Sigmoid colon (tissue), 7 donors: ENCODE results near the gene KLF6. TPM values are rescaled to one million over a fixed set of nuclear protein-coding genes. Genes with fewer than 3 reads are reported as not detected.

Experiments
- DNase-seq: peaks from one replicate; pipeline ENCODE4 v3.0.0-alpha.2; 2019
- H3K27ac ChIP-seq, 4 donors: fragments of 200-600 bp; sonication (generic); one replicate each; pipeline ENCODE4 v1.5.1; 2016 to 2019; ENCODE audit warnings: mild to moderate bottlenecking in 1 of 4
- H3K27me3 ChIP-seq, 3 donors: fragments of 200-600 bp; sonication (generic); one replicate each; pipeline ENCODE4 v1.5.1; 2019; ENCODE audit warnings: mild to moderate bottlenecking in 1 of 3
- H3K36me3 ChIP-seq, 4 donors: fragments of 200-600 bp; sonication (generic); one replicate each; pipeline ENCODE4 v1.5.1; 2016 to 2019
- H3K4me1 ChIP-seq, 4 donors: fragments of 200-600 bp; sonication (generic); one replicate each; pipeline ENCODE4 v1.5.1; 2017 to 2019
- H3K4me3 ChIP-seq, 4 donors: fragments of 200-600 bp; sonication (generic); one replicate each; pipeline ENCODE4 v1.5.1; 2017 to 2019; ENCODE audit warnings: mild to moderate bottlenecking in 2 of 4, moderate library complexity in 1 of 4
- H3K9me3 ChIP-seq, 4 donors: fragments of 200-600 bp in 3 of 4; sonication (generic) in 3 of 4; one replicate each; pipeline versions ENCODE4 v1.5.1 to v1.6.1; 2013 to 2019
- EP300 ChIP-seq, 4 donors: sonication (generic); formaldehyde crosslinking; IDR thresholded peaks; one replicate each; pipeline ENCODE4 v1.6.1; 2017; ENCODE audit warnings: antibody characterized with exemption in 4 of 4
- POLR2A ChIP-seq, 2 donors: fragments of 450-650 bp; IDR thresholded peaks; one replicate each; pipeline ENCODE4 v1.6.1; 2016; ENCODE audit warnings: antibody characterized with exemption in 2 of 2, mild to moderate bottlenecking in 2 of 2, moderate library complexity in 2 of 2
- POLR2AphosphoS5 ChIP-seq, 4 donors: sonication (generic); formaldehyde crosslinking; IDR thresholded peaks; one replicate each; pipeline ENCODE4 v1.6.1; 2017; ENCODE audit warnings: antibody characterized with exemption in 4 of 4
- WGBS, 2 donors: extraction: QIAGEN DNeasy Blood & Tissue Kit; methylation state at CpG; one replicate each; pipeline ENCODE4 v1.1.7; 2013; 5-methylcytosine and 5-hydroxymethylcytosine counted together
- intact Hi-C: fragments of 100-400 bp; cut with DNase I; formaldehyde crosslinking; loops from one replicate; pipeline ENCODE4 v1.15.1; 2023
- polyA plus RNA-seq, 3 donors: library from polyadenylated mRNA; stranded (reverse); fragments of 200-250 nt; gene quantifications; one replicate each; pipeline ENCODE4 v1.2.3, GENCODE V29; 2013
- total RNA-seq, 4 donors: library from RNA; depleted of rRNA; stranded (reverse); fragments of >200 nt; gene quantifications; one replicate each; pipeline ENCODE4 v1.1.0, GENCODE V29; 2016
- TF ChIP-seq, protein P1 (sequence below), 4 experiments: fragments of 450-650 bp in 3 of 4; fragments of 200-600 bp in 1 of 4; IDR thresholded peaks; one replicate each; pipeline ENCODE4 v1.5.1; 2016 to 2019; ENCODE audit warnings: antibody characterized with exemption in 4 of 4, mild to moderate bottlenecking in 3 of 4, moderate library complexity in 2 of 4
- donor health status: healthy with polysubstance abuse.
- donor health status: Bipolar disorder and iron deficiency.
- donor health status: healthy.

Gene KLF6
- total and polyA plus RNA-seq, 7 donors = 50.3 to 137 (median 91.6) TPM

DNA sequence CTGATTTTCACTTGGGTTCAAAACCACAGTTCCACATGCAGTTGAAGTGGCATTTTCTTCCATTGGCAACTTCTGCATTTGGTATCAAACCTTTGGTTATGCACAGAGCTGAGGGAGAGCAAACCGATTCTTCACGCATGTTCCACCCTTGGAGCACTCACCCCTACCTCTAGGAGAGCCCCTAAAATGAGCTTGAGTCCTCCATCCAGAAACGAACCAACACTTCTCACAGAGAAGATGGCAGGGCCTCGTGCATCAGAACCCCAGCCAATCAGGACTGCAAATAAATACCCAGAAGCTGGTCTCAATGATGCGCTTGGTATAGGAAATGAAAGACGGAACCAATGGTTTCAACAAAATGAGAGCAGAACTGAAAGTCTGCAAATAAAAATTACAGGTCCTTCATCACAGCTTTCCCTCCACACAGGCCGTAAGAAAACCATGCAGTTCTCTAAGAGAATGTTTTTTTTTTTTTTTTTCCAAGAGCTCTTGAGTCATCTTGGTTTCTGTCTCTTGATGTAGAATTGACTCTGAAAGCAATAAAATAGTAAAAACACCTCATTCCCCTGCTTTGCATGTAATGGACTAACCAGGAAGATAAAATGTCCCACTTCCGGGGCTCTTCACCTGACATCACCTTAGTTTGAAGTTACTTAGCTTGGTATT lies 23.9 kb downstream of the KLF6 start:
- Histone ChIP-seq H3K4me1 (peaks cover 0 to 16% (median 10%) of the 10 kb centered on the region in 4 donors), H3K27me3 (no peaks in the 10 kb centered on the region), H3K36me3 (no peaks in the 10 kb centered on the region), H3K9me3 (no peaks in the 10 kb centered on the region), H3K27ac (no peak overlapping the region), H3K4me3 (no peak overlapping the region)
- TF ChIP-seq, protein P1, sequence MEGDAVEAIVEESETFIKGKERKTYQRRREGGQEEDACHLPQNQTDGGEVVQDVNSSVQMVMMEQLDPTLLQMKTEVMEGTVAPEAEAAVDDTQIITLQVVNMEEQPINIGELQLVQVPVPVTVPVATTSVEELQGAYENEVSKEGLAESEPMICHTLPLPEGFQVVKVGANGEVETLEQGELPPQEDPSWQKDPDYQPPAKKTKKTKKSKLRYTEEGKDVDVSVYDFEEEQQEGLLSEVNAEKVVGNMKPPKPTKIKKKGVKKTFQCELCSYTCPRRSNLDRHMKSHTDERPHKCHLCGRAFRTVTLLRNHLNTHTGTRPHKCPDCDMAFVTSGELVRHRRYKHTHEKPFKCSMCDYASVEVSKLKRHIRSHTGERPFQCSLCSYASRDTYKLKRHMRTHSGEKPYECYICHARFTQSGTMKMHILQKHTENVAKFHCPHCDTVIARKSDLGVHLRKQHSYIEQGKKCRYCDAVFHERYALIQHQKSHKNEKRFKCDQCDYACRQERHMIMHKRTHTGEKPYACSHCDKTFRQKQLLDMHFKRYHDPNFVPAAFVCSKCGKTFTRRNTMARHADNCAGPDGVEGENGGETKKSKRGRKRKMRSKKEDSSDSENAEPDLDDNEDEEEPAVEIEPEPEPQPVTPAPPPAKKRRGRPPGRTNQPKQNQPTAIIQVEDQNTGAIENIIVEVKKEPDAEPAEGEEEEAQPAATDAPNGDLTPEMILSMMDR (IDR thresholded peaks at IDR 0.05) = no peak
- no peak for TF ChIP-seq POLR2A (IDR thresholded peaks at IDR 0.05)
- no peak for TF ChIP-seq POLR2AphosphoS5 (IDR thresholded peaks at IDR 0.05)
- no peak for TF ChIP-seq EP300 (IDR thresholded peaks at IDR 0.05)
- intact Hi-C loops = no loop called here
- 64 to 84% methylated on average over 8 of the region's 8 CpGs for WGBS, 2 donors
- no peak for DNase-seq

DNA sequence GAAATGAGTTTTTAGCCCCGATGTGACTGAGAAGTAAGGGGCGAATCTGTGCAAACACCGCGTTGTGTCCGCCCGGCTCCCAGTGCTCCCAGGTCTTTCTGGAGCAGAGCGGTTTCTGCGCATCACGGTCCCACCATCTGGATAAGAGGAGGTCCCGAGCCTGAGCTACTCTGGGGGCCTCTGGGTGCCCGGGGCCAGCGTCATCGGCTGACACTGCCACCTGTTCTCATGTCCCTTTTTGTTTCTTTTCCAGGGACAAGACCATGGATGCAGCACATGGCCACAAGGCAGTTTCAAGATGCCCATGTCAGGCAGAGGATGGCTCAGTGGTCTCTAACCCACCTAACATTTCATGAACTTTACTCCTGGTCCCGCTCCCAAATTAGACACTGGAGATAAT lies 24.9 kb downstream of the KLF6 start:
- DNase-seq = no peak
- H3K9me3 ChIP-seq = no peaks in the 10 kb centered on the region
- TF ChIP-seq, protein P1 (IDR thresholded peaks at IDR 0.05) = no peak
- TF ChIP-seq POLR2AphosphoS5 (IDR thresholded peaks at IDR 0.05) (no peak), EP300 (IDR thresholded peaks at IDR 0.05) (no peak), POLR2A (IDR thresholded peaks at IDR 0.05) (no peak)
- WGBS, 2 donors = 98% methylated on average over 14 of the region's 14 CpGs
- no peaks in the 10 kb centered on the region for H3K36me3 ChIP-seq
- intact Hi-C loops = no loop called here
- H3K27ac ChIP-seq = no peak overlapping the region
- no peaks in the 10 kb centered on the region for H3K27me3 ChIP-seq
- no peak overlapping the region for H3K4me3 ChIP-seq
- H3K4me1 ChIP-seq = peaks cover 0 to 17% (median 15%) of the 10 kb centered on the region in 4 donors

DNA sequence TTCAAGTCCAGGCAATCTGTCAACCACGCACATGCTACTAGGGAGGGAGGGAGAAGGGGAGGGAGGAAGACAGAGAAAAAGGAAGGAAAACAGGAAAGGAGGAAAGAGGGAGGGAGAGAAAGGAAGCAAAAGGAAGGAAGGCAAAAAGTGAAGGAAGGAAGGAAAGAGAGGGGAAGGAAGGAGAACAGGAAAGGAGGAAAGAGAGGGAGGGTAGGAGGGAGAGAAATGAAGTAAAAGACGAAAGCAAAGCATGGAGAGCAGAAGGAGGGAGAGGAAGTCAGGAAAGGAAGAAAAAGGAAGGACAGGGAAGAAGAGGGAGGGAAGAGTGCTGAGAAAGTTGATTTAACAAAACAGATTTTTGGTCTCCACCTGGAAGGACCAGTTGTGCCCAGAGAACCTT lies 25.6 kb downstream of the KLF6 start:
- TF ChIP-seq, protein P1 (IDR thresholded peaks at IDR 0.05) = no peak
- TF ChIP-seq POLR2A (IDR thresholded peaks at IDR 0.05) = no peak
- TF ChIP-seq POLR2AphosphoS5 (IDR thresholded peaks at IDR 0.05) = no peak
- TF ChIP-seq EP300 (IDR thresholded peaks at IDR 0.05) = no peak
- Histone ChIP-seq H3K9me3 (no peaks in the 10 kb centered on the region), H3K36me3 (no peaks in the 10 kb centered on the region), H3K4me1 (peaks cover 0 to 14% (median 12%) of the 10 kb centered on the region in 4 donors), H3K27me3 (no peaks in the 10 kb centered on the region), H3K4me3 (no peak overlapping the region), H3K27ac (no peak overlapping the region)
- intact Hi-C loops = no loop called here
- DNase-seq = no peak
- 89 to 91% methylated on average over 2 of the region's 2 CpGs for WGBS, 2 donors

DNA sequence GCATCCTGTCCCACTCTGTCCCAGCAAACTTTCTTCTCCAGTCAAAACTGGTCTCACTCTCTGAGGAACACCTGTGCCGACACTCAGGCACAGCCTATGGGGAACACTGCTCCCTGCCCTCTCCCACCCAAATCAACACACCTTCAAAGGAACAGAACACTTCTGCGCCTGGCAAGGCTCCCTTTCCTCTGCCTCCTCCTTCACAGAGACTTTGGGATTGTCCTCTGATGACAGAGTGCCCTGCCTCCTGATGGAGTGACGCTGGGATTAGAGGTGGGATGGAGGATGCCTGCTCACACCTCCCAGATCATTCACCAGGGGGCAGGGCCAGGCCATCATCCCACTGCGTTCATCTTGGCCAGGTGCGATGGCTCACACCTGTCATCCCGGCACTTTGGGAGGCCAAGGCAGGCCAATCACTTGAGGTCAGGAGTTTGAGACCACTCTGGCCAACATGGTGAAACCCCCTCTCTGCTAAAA lies 26.5 kb downstream of the KLF6 start:
- H3K36me3 ChIP-seq = no peaks in the 10 kb centered on the region
- DNase-seq = no peak
- no peak overlapping the region for H3K27ac ChIP-seq
- H3K4me3 ChIP-seq = no peak overlapping the region
- H3K4me1 ChIP-seq = peaks cover 0 to 8% (median 5%) of the 10 kb centered on the region in 4 donors
- no peaks in the 10 kb centered on the region for H3K9me3 ChIP-seq
- WGBS, 2 donors = 87 to 89% methylated on average over 6 of the region's 6 CpGs
- TF ChIP-seq EP300 (IDR thresholded peaks at IDR 0.05) (no peak), POLR2A (IDR thresholded peaks at IDR 0.05) (no peak), POLR2AphosphoS5 (IDR thresholded peaks at IDR 0.05) (no peak)
- TF ChIP-seq, protein P1 (IDR thresholded peaks at IDR 0.05) = no peak
- intact Hi-C loops = no loop called here
- no peaks in the 10 kb centered on the region for H3K27me3 ChIP-seq
